Esophagus muscularis mucosa (tissue), 4 donors: ENCODE results near the gene OPTC.

ENCODE experiments used
- CTCF ChIP-seq, 3 experiments: fragments of 200-600 bp in 2 of 3; fragments of 450-650 bp in 1 of 3; sonication (generic) in 2 of 3; IDR thresholded peaks; one replicate each; pipeline ENCODE4 v1.5.1; 2017 to 2019; ENCODE audit warnings: antibody characterized with exemption in 3 of 3, mild to moderate bottlenecking in 2 of 3, moderate library complexity in 1 of 3
- EP300 ChIP-seq: sonication (generic); formaldehyde crosslinking; IDR thresholded peaks from one replicate; pipeline ENCODE4 v1.6.1; 2017; ENCODE audit warnings: antibody characterized with exemption
- POLR2A ChIP-seq: fragments of 450-650 bp; IDR thresholded peaks from one replicate; pipeline ENCODE4 v1.6.1; 2017; ENCODE audit warnings: antibody characterized with exemption, moderate library complexity, mild to moderate bottlenecking, low read depth
- POLR2AphosphoS5 ChIP-seq, 2 donors: sonication (generic); formaldehyde crosslinking; IDR thresholded peaks; one replicate each; pipeline ENCODE4 v1.6.1; 2017; ENCODE audit warnings: antibody characterized with exemption in 2 of 2

DNA sequence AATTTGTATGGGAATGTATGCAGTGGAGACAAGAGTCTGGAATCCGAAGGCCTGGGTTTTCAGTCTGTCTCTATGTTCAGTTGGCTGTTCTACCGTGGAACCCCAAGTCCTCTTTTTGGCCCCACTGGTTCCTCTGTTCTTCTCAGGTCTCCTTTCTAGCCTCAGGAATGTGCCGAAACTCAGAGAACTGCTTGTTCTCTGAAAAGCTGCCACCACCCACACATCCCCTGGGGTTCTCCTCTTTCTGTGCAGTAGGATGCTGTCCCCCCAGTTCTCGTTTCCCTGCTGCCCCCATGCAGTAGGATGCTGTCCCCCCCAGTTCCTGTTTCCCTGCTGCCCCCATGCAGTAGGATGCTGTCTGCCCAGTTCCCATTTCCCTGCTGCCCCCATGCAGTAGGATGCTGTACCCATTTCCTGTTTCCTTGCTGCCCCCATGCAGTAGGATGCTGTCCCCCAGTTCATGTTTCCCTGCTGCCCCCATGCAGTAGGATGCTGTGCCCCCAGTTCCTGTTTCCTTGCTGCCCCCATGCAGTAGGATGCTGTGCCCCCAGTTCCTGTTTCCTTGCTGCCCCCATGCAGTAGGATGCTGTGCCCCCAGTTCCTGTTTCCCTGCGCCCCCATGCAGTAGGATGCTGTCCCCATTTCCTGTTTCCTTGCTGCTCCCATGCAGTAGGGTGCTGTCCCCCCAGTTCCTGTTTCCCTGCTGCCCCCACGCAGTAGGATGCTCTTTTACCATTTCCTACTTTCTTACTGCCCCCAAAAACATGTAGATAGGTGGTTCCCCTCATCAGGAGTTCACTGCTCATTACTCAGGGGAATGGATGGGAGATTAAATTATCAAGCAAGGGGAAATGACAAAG, 35.3 kb downstream of the OPTC start:
- TF ChIP-seq CTCF (IDR thresholded peaks at IDR 0.05) (no peak), EP300 (no peak), POLR2A (no peak), POLR2AphosphoS5 (IDR thresholded peaks at IDR 0.05) (no peak)
